Measurements from ENCODE around the gene PARP11.

PARP11 gene

GRCh38 chr12:3795066-3795465 is 78.1 kb downstream of the PARP11 start:
- Histone ChIP-seq H2AFZ (ENCODE audit: low read length) (no peak overlapping the region), H3K27me3 (ENCODE audit: insufficient read depth, low read length, poor library complexity, severe bottlenecking) (no peaks in the 10 kb centered on the region), H3F3A (ENCODE audit: low read depth) (no peaks in the 10 kb centered on the region), H3K36me3 (ENCODE audit: insufficient read depth, low read length) (no peaks in the 10 kb centered on the region), H3K9me3 (ENCODE audit: insufficient read depth, low read depth, low read length) (no peaks in the 10 kb centered on the region), H3K4me3 (ENCODE audit: low read length, poor library complexity, severe bottlenecking) (no peak overlapping the region), H4K20me1 (ENCODE audit: insufficient read depth, low read length, poor library complexity, severe bottlenecking) (no peaks in the 10 kb centered on the region), H3K79me2 (ENCODE audit: insufficient read depth, low read length) (no peaks in the 10 kb centered on the region), H3K9me2 (replicated peaks; ENCODE audit: low read depth, low read length) (no peaks in the 10 kb centered on the region), H3K9ac (ENCODE audit: low read depth, low read length, poor library complexity, severe bottlenecking) (no peak overlapping the region), H3K4me2 (ENCODE audit: low read depth, low read length, poor library complexity, severe bottlenecking) (no peak overlapping the region), H3K4me1 (ENCODE audit: insufficient read depth, low read length, poor library complexity, severe bottlenecking) (no peaks in the 10 kb centered on the region)
- TF ChIP-seq, protein P1, sequence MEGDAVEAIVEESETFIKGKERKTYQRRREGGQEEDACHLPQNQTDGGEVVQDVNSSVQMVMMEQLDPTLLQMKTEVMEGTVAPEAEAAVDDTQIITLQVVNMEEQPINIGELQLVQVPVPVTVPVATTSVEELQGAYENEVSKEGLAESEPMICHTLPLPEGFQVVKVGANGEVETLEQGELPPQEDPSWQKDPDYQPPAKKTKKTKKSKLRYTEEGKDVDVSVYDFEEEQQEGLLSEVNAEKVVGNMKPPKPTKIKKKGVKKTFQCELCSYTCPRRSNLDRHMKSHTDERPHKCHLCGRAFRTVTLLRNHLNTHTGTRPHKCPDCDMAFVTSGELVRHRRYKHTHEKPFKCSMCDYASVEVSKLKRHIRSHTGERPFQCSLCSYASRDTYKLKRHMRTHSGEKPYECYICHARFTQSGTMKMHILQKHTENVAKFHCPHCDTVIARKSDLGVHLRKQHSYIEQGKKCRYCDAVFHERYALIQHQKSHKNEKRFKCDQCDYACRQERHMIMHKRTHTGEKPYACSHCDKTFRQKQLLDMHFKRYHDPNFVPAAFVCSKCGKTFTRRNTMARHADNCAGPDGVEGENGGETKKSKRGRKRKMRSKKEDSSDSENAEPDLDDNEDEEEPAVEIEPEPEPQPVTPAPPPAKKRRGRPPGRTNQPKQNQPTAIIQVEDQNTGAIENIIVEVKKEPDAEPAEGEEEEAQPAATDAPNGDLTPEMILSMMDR (conservative IDR thresholded peaks at IDR 0.05; ENCODE audit: low read length) = no peak
- TF ChIP-seq EZH2phosphoT487 (IDR thresholded peaks at IDR 0.05; ENCODE audit: borderline replicate concordance) = no peak

GRCh38 chr12:3792623-3793288 is 80.4 kb downstream of the PARP11 start:
- Histone ChIP-seq H3F3A (ENCODE audit: low read depth) (no peaks in the 10 kb centered on the region), H3K9me3 (ENCODE audit: insufficient read depth, low read depth, low read length) (no peaks in the 10 kb centered on the region), H3K27me3 (ENCODE audit: insufficient read depth, low read length, poor library complexity, severe bottlenecking) (no peaks in the 10 kb centered on the region), H3K9me2 (replicated peaks; ENCODE audit: low read depth, low read length) (no peaks in the 10 kb centered on the region), H3K4me3 (ENCODE audit: low read length, poor library complexity, severe bottlenecking) (no peak overlapping the region), H2AFZ (ENCODE audit: low read length) (no peak overlapping the region), H3K79me2 (ENCODE audit: insufficient read depth, low read length) (no peaks in the 10 kb centered on the region), H3K4me2 (ENCODE audit: low read depth, low read length, poor library complexity, severe bottlenecking) (no peak overlapping the region), H3K9ac (ENCODE audit: low read depth, low read length, poor library complexity, severe bottlenecking) (no peak overlapping the region), H4K20me1 (ENCODE audit: insufficient read depth, low read length, poor library complexity, severe bottlenecking) (no peaks in the 10 kb centered on the region), H3K36me3 (ENCODE audit: insufficient read depth, low read length) (no peaks in the 10 kb centered on the region), H3K4me1 (ENCODE audit: insufficient read depth, low read length, poor library complexity, severe bottlenecking) (no peaks in the 10 kb centered on the region)
- no peak for TF ChIP-seq EZH2phosphoT487 (IDR thresholded peaks at IDR 0.05; ENCODE audit: borderline replicate concordance)
- TF ChIP-seq, protein P1 (conservative IDR thresholded peaks at IDR 0.05; ENCODE audit: low read length) = no peak

DNA sequence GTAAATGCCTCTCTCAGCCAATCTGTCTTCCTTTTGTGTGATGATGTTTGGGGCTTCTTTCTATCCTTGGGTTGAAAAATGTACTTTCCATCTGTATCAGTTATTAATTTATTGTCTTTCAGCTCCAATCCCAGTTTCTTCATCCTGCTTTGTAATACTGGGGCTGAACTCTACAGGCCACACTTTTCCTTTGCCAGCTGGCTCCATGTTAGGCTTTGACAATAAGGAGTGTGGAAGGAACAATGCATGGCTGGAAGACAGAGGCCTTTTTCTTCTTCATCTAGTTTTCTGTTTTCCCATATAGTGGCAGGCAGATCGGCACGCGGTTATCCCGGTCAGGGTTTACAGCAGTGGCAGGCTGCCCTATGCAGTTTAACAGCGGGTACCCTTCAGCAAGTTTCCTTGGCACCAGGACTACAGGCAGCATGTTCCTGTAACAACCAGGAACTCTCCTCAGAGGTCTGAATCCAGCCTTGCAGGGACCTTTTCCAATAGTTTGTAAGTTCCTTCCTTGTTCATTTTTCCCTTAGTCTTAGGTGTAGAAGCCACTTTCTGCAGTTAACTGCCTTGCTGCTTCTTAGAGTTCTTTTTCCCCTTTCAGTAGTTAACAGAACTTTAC is 81.8 kb downstream of the PARP11 start:
- no peaks in the 10 kb centered on the region for H3K36me3 ChIP-seq (ENCODE audit: insufficient read depth, low read length)
- H3K9ac ChIP-seq (ENCODE audit: low read depth, low read length, poor library complexity, severe bottlenecking) = no peak overlapping the region
- no peaks in the 10 kb centered on the region for H3K4me1 ChIP-seq (ENCODE audit: insufficient read depth, low read length, poor library complexity, severe bottlenecking)
- no peak overlapping the region for H2AFZ ChIP-seq (ENCODE audit: low read length)
- H3K4me3 ChIP-seq (ENCODE audit: low read length, poor library complexity, severe bottlenecking) = no peak overlapping the region
- no peaks in the 10 kb centered on the region for H3F3A ChIP-seq (ENCODE audit: low read depth)
- no peaks in the 10 kb centered on the region for H3K79me2 ChIP-seq (ENCODE audit: insufficient read depth, low read length)
- TF ChIP-seq, protein P1 (conservative IDR thresholded peaks at IDR 0.05; ENCODE audit: low read length) = no peak
- no peak for TF ChIP-seq EZH2phosphoT487 (IDR thresholded peaks at IDR 0.05; ENCODE audit: borderline replicate concordance)
- no peaks in the 10 kb centered on the region for H3K27me3 ChIP-seq (ENCODE audit: insufficient read depth, low read length, poor library complexity, severe bottlenecking)
- no peaks in the 10 kb centered on the region for H4K20me1 ChIP-seq (ENCODE audit: insufficient read depth, low read length, poor library complexity, severe bottlenecking)
- H3K9me2 ChIP-seq (replicated peaks; ENCODE audit: low read depth, low read length) = no peaks in the 10 kb centered on the region
- no peak overlapping the region for H3K4me2 ChIP-seq (ENCODE audit: low read depth, low read length, poor library complexity, severe bottlenecking)
- H3K9me3 ChIP-seq (ENCODE audit: insufficient read depth, low read depth, low read length) = no peaks in the 10 kb centered on the region
